OCI-LY7 (cell line): Measurements from ENCODE around the gene ITPKB.

Source experiments
- CTCF ChIP-seq: fragments of 200-600 bp; sonication (generic); conservative IDR thresholded peaks from 2 replicates; pipeline ENCODE4 v1.5.1; 2014; ENCODE audit warnings: mild to moderate bottlenecking, antibody characterized with exemption, low read length, moderate library complexity, mixed read lengths
- EZH2phosphoT487 ChIP-seq: fragments of 200-600 bp; sonication (generic); IDR thresholded peaks from 2 replicates; pipeline ENCODE4 v1.6.1; 2018; ENCODE audit warnings: low read depth, borderline replicate concordance, mild to moderate bottlenecking, mixed run types, antibody characterized with exemption, low read length, moderate library complexity, mixed read lengths

GRCh38 chr1:226659136-226659535 is 79.9 kb downstream of the ITPKB start:
- TF ChIP-seq CTCF = no peak
- TF ChIP-seq EZH2phosphoT487 = no peak
